Small intestine (tissue), 7 donors: Measurements from ENCODE around the gene ETV7. TPM values are rescaled to one million over a fixed set of nuclear protein-coding genes. Genes with fewer than 3 reads are reported as not detected.
"Not testable (repeated sequence)": the region's sequence is repeated elsewhere in the genome, so short reads cannot be mapped to it uniquely, and the experiment has no call there.

Experiments used
- DNase-seq, 2 donors: peaks; one replicate each; pipeline versions ENCODE4 v3.0.0 to v3.0.0-alpha.2; 2013
- FAIRE-seq: peaks from 2 replicates; lab custom pipeline; 2012; peaks lifted over from hg19 to GRCh38; lab: Jason Lieb, UNC
- H3K27ac ChIP-seq, 3 donors: one replicate each; pipeline ENCODE4 v1.5.1; 2013; ENCODE audit warnings: low read length in 2 of 3, mild to moderate bottlenecking in 2 of 3, control low read depth in 1 of 3, inconsistent platforms in 1 of 3, low read depth in 1 of 3, moderate library complexity in 1 of 3
- H3K27me3 ChIP-seq, 3 donors: one replicate each; pipeline ENCODE4 v1.6.1; 2013; ENCODE audit warnings: low read length in 3 of 3, inconsistent platforms in 1 of 3; ENCODE audit not compliant: control insufficient read depth in 3 of 3, insufficient read depth in 3 of 3
- H3K36me3 ChIP-seq, 3 donors: one replicate each; pipeline ENCODE4 v1.6.1; 2013; ENCODE audit warnings: low read length in 3 of 3, inconsistent platforms in 1 of 3, low read depth in 1 of 3, mild to moderate bottlenecking in 1 of 3, moderate library complexity in 1 of 3; ENCODE audit not compliant: control insufficient read depth in 3 of 3, insufficient read depth in 2 of 3
- H3K4me1 ChIP-seq, 3 donors: one replicate each; pipeline ENCODE4 v1.6.1; 2013; ENCODE audit warnings: low read length in 2 of 3, inconsistent platforms in 1 of 3, low read depth in 1 of 3, mild to moderate bottlenecking in 1 of 3, moderate library complexity in 1 of 3; ENCODE audit not compliant: control insufficient read depth in 3 of 3, insufficient read depth in 2 of 3
- H3K4me3 ChIP-seq, 3 donors: one replicate each; pipeline ENCODE4 v1.5.1; 2013; ENCODE audit warnings: low read length in 3 of 3, control low read depth in 1 of 3, inconsistent platforms in 1 of 3, low read depth in 1 of 3, mild to moderate bottlenecking in 1 of 3, moderate library complexity in 1 of 3
- H3K9me3 ChIP-seq, 2 donors: one replicate each; pipeline ENCODE4 v1.6.1; 2013; ENCODE audit warnings: low read depth in 1 of 2, low read length in 1 of 2; ENCODE audit not compliant: control insufficient read depth in 2 of 2, insufficient read depth in 1 of 2
- WGBS, 3 donors: extraction: QIAGEN DNeasy Blood & Tissue Kit; methylation state at CpG; one replicate each; pipeline ENCODE4 v1.1.7; 2013; 5-methylcytosine and 5-hydroxymethylcytosine counted together
- polyA plus RNA-seq, 4 donors: library from polyadenylated mRNA; stranded (reverse) in 3 of 4; unstranded in 1 of 4; fragments of 200-250 nt in 3 of 4; fragments of 120-200 nt in 1 of 4; gene quantifications; one replicate each; pipeline versions ENCODE4 v1.2.1 to v1.2.3, GENCODE V29; 2013
- donor health status: healthy with polysubstance abuse.
- donor health status: control.
- donor health status: control.
- donor health status: Bipolar disorder and iron deficiency.
- donor health status: healthy.

Gene ETV7
- polyA plus RNA-seq, 4 donors: 7.4 to 26.2 (median 16.0) TPM

DNA sequence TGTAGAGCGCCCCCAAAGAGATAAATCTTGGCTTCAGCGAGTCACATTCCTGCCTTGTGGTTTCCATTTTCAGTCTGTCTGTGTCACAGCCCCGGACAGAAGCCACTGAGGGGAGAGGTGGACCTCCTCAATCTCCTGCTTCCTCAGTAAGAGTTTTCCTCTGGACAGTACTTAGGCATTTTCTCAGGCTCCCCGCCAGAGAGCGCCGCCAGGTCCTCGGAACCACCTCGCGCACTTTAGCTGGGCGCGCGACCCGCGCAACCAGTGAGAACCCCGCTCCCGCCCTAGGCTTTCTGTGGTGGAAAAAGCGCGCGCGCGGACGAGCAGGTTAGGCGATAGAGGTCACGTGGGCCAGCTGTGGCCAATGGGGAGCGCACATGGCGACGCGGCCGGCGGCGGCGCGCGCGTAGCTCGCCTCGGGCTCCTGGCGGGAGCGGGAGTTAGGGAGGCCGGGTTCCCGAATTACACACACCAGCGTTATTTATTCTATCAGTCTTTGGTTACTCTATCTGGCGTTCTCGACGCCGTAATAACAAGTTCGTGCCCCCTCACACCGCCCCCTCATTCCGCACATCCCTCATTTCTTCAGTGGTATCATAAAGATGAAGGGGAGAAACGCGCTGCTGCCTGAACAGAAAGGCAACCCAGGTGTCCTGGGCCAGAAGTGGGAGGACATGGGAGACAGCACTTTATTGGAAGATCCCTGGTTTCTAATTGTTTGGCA is 35.8 kb upstream of the ETV7 start:
- Histone ChIP-seq H3K27ac (peak overlapping the region; percentile 70 to 91 (median 74)), H3K9me3 (no peaks in the 10 kb centered on the region), H3K27me3 (no peaks in the 10 kb centered on the region), H3K4me3 (peak overlapping the region; percentile 43 to 55 (median 52)), H3K36me3 (no peaks in the 10 kb centered on the region), H3K4me1 (peaks cover 0 to 7% (median 0%) of the 10 kb centered on the region in 3 donors)
- DNase-seq (peak; percentile 99), FAIRE-seq (no peak)
- 0 to 1% (median 1%) methylated on average over 51 of the region's 51 CpGs for WGBS, 3 donors

DNA sequence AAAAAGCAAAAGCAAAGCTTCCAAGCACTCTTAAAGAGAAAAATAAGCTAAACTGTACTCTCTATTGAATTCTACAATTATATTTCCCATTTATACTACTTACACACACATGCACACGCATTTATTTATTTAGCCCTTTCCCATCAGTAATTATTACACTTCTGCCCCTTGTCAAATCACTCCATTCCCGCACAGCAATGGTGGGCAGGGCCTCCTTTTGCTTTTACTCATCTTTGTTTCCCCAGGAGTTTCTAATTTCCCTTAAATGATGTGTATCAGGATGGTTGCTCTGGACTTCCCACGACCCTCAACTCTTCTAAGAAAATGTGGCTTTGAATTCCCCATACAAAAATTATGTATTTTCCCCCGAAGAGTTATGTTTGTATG is 35.2 kb upstream of the ETV7 start:
- Histone ChIP-seq H3K9me3 (no peaks in the 10 kb centered on the region), H3K4me3 (peak overlapping the region; percentile 13 to 55 (median 52)), H3K36me3 (no peaks in the 10 kb centered on the region), H3K27me3 (no peaks in the 10 kb centered on the region), H3K4me1 (peaks cover 0 to 7% (median 0%) of the 10 kb centered on the region in 3 donors), H3K27ac (peak overlapping the region; percentile 38 to 85 (median 70))
- FAIRE-seq (no peak), DNase-seq (no peak)
- WGBS, 3 donors: 9 to 16% (median 10%) methylated on average over 4 of the region's 4 CpGs

DNA sequence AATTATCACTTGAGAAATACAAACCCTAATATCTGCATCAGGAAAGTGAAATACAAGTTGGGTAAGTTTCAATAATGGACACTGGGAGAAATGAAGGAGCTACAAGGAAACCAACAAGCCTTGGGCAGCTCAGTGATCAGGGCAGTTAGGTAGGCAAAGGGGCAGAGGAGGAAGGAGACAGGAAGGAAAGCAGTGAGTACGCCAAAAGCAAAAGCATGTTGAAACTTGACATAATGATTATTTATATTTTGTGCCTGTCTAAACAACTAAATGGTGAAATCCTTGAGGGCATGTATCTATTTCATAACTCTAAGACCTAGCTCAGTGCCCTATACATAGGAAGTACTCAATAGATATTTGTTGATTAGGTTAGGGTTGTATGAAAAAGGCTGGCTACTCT is 31.8 kb upstream of the ETV7 start:
- 79 to 88% (median 86%) methylated on average over 1 of the region's 1 CpG for WGBS, 3 donors
- FAIRE-seq (no peak), DNase-seq (no peak)

DNA sequence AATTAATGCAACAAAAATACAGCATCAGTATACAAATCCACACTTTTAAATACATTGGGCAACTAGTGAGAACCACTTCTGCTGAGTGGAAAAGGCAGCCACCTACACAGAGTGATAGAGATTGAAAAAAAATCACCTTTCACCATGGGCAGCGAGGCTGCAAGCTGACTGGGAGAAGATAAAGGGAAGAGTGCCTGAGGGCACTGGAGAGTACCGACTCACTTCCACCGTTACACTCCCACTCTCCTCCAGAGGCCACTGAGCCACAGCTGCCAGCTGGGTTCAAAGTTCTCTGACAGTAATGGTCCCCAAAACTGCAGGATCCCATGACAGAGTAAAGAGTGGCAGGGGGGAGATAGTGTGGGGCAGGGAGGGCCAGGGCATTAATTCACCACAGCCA is 31.1 kb upstream of the ETV7 start:
- Histone ChIP-seq H3K4me3 (no peak overlapping the region), H3K27me3 (no peaks in the 10 kb centered on the region), H3K36me3 (no peaks in the 10 kb centered on the region), H3K4me1 (peaks cover 0 to 9% (median 0%) of the 10 kb centered on the region in 3 donors), H3K27ac (no peak overlapping the region), H3K9me3 (peaks cover 0 to 2% of the 10 kb centered on the region in 2 donors)
- 43 to 63% (median 48%) methylated on average over 3 of the region's 3 CpGs for WGBS, 3 donors
- DNase-seq: no peak
- no peak for FAIRE-seq

More for the DNA sequence above, 31.8 kb upstream of the ETV7 start:
- peaks cover 0 to 7% (median 0%) of the 10 kb centered on the region in 3 donors for H3K4me1 ChIP-seq
- H3K9me3 ChIP-seq: no peaks in the 10 kb centered on the region
- no peaks in the 10 kb centered on the region for H3K27me3 ChIP-seq
- H3K4me3 ChIP-seq: no peak overlapping the region
- H3K36me3 ChIP-seq: no peaks in the 10 kb centered on the region
- H3K27ac ChIP-seq: no peak overlapping the region

DNA sequence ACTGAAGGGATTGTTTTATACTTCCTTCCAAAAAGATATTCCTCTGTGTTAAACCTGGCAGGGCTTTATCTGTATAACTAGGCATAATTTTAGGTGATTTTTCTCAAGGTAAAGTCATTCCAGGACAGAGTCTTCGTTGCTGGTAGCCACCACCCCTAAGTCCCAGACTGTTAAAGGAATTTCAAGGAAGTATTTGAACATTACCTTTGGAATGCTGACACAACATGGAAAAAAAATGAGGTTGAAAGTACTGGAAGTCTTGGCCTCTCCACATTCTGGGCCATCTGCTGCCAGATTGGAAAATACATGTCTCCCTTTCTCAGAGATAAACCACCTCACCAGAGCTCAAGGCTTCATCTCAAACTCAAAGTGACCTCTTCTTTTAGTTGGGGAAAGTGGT is 27.0 kb upstream of the ETV7 start:
- H3K27me3 ChIP-seq: no peaks in the 10 kb centered on the region
- DNase-seq: peak; percentile 43 to 53
- peaks cover 0 to 2% (median 0%) of the 10 kb centered on the region in 3 donors for H3K4me1 ChIP-seq
- peaks cover 0 to 3% of the 10 kb centered on the region in 2 donors for H3K9me3 ChIP-seq
- peak overlapping the region in 1 of 3 donors; percentile 32 for H3K27ac ChIP-seq
- H3K36me3 ChIP-seq: no peaks in the 10 kb centered on the region
- no peak overlapping the region for H3K4me3 ChIP-seq
- WGBS, 3 donors: 0 to 45% (median 14%) methylated on average over 1 of the region's 1 CpG
- FAIRE-seq: no peak

DNA sequence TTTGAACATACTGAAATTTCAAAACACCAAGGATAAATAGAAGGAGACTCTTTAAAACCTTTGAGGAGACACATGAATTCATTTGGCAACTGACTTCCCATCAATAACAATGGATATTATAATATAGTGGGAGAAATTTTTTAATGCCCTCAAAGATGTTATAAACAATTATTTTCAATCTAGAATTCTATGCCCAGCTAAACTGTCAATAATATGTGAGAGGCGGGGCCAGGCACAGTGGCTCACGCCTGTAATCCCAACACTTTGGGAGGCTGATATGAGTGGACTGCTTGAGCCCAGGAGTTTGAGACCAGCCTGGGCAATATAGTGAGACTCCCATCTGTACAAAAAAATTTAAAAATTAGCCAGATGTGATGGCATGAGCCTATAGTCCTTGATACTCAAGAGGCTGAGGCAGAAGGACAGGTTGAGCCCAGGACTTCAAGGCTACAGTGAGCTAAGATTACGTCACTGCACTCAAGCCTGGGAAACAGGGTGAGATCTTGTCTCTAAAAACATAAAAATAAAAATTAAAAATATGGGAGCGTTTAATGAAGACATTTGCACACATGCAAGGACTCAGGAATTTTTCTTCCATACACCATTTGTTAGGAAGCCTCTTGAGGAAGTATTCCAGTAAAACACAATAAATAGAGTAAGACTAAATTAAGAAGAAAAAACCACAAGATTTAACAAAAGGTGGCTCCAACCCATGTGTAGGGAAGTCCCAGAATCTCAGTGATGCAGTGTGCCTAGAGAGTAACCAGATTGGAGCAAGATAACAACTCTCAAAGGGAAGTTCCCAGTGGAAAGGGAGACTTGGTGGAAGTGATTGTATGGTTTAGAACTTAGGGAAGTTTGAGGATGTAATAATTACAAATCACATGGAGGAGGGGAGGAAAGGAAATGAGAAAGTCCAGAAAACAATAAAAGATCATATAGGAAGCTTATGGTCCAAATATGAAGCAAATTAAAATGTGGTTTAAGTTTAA is 26.3 kb upstream of the ETV7 start:
- 90 to 94% (median 93%) methylated on average over 4 of the region's 4 CpGs for WGBS, 3 donors
- DNase-seq (no peak), FAIRE-seq (no peak)

DNA sequence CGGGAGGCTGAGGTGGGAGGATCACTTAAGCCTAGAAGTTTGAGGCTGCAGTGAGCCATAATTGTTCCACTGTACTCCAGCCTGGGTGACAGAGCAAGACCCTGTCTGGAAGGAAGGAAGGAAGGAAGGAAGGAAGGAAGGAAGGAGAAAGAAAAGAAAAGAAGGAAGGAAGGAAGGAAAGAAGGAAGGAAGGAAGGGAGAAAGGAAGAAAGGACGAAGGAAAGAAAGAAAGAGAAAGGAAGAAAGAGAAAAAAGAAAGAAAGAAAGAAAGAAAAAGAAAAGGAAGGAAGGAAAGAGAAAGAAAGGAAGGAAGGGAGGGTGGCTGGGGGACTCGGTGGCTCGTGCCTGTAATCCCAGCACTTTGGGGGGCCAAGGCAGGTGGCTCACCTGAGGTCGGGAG is 22.2 kb upstream of the ETV7 start:
- not testable (repeated sequence) for H3K27ac ChIP-seq, FAIRE-seq, DNase-seq, H3K4me1 ChIP-seq, H3K36me3 ChIP-seq, H3K27me3 ChIP-seq, H3K9me3 ChIP-seq, H3K4me3 ChIP-seq
- WGBS, 3 donors: 73 to 85% (median 79%) methylated on average over 5 of the region's 5 CpGs

More for the DNA sequence above, 26.3 kb upstream of the ETV7 start:
- H3K9me3 ChIP-seq: peaks cover 0 to 3% of the 10 kb centered on the region in 2 donors
- peaks cover 0 to 2% (median 0%) of the 10 kb centered on the region in 3 donors for H3K27me3 ChIP-seq
- H3K36me3 ChIP-seq: no peaks in the 10 kb centered on the region
- no peak overlapping the region for H3K4me3 ChIP-seq
- H3K27ac ChIP-seq: peak overlapping the region in 1 of 3 donors; percentile 32
- H3K4me1 ChIP-seq: peaks cover 0 to 2% (median 0%) of the 10 kb centered on the region in 3 donors

DNA sequence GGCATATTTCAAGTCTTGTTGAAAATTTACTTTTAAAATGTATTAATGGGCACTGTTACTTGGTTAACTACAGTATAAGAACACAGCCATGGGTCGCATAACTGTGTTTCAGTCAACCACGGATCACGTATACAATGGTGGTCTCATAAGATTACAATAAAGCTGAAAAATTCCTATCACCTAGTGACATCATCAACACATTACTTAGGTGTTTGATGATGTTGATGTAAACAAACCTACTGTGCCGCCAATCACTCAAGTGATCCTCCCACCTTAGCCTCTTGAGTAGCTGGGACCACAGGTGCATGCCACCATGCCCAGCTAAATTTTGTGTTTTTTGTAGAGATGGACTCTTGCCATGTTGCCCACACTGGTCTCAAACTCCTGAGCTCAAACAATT is 16.7 kb upstream of the ETV7 start:
- peaks cover 0 to under 1% (median 0%) of the 10 kb centered on the region in 3 donors for H3K27me3 ChIP-seq
- no peaks in the 10 kb centered on the region for H3K36me3 ChIP-seq
- FAIRE-seq (no peak), DNase-seq (no peak)
- WGBS, 3 donors: 95 to 96% (median 96%) methylated on average over 4 of the region's 4 CpGs
- peaks cover 0 to 4% of the 10 kb centered on the region in 2 donors for H3K9me3 ChIP-seq
- H3K4me1 ChIP-seq: no peaks in the 10 kb centered on the region
- no peak overlapping the region for H3K27ac ChIP-seq
- H3K4me3 ChIP-seq: no peak overlapping the region
